NCI-H69 (cell line): Measurements from ENCODE around the gene ELAVL1.
"Not testable (repeated sequence)": the region's sequence is repeated elsewhere in the genome, so short reads cannot be mapped to it uniquely, and the experiment has no call there.

ENCODE experiments used
- DNase-seq: peaks from one replicate; lab custom pipeline; 2025; lab: John Stamatoyannopoulos, UW

Gene ELAVL1

GRCh38 chr19:7933411-7933810 lies 72.0 kb downstream of the ELAVL1 start:
- DNase-seq = no peak

GRCh38 chr19:7932930-7933300 lies 72.5 kb downstream of the ELAVL1 start:
- no peak for DNase-seq

GRCh38 chr19:7932276-7932929 lies 73.0 kb downstream of the ELAVL1 start:
- no peak for DNase-seq

- no peak for DNase-seq
Measured at GRCh38 chr19:7931221-7932061, 74.0 kb downstream of the ELAVL1 start.

GRCh38 chr19:7930765-7931164 lies 74.7 kb downstream of the ELAVL1 start:
- DNase-seq = no peak

DNA sequence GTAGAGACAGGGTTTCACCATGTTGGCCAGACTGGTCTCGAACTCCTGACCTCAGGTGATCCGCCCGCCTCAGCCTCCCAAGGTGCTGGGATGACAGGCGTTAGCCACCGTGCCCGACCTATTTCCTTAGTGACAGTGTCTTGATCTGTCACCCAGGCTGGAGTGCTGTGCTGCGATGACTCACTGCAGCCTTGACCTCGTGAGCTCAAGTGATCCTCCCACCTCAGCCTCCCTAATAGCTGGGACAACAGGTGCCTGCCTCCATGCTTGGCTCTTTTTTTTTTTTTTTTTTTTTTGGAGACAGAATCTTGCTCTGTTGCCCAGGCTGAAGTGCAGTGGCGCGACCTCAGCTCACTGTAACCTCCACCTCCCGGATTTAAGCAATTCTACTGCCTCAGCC lies 75.4 kb downstream of the ELAVL1 start:
- not testable (repeated sequence) for DNase-seq

DNA sequence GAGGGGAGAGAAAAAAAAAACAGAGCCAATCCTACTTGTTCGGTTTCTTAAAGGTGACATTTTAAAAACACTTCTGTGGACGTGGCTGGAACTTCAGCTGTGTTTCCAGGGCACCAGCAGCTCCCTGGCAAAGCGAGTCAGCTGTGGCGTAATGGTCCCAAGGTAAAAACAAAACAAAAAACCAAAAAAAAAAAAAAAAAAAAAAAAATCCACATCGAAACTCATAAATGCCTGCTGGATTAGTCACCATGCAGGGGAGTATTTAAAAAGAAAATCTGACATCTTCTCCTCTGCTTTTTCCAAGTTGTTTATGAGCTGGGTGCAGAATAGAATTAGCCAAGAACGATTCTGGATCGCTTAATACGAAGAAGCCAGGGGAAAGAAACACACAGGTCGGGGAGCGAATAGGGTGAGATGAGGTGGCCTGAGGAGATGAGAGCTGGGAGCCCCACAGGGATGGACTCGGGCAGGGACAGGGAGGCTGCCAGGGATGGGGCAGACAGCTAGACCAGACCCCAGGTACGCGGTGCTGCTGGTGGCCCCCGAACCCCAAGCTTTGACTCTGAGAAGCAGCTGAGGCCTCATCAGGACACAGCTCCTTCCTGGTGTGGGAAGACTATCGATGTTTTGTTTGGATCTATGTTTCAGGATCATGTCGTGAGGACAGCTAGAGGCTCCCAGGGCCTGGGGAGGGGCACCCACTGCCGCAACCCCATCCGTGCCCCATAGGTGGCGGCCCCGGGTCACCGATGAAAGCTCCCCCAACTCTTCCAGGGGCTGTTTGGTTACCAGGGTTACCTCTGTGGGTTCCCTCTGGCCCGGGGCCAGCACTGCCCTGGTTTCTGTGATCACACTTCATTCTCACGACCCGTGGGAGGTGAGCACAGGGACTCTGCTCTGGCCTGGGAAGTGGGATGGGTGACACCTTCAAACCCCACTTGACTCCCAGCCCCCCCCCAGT lies 76.4 kb downstream of the ELAVL1 start:
- DNase-seq = peak; percentile 40

GRCh38 chr19:7928334-7928706 lies 77.1 kb downstream of the ELAVL1 start:
- DNase-seq = no peak

DNA sequence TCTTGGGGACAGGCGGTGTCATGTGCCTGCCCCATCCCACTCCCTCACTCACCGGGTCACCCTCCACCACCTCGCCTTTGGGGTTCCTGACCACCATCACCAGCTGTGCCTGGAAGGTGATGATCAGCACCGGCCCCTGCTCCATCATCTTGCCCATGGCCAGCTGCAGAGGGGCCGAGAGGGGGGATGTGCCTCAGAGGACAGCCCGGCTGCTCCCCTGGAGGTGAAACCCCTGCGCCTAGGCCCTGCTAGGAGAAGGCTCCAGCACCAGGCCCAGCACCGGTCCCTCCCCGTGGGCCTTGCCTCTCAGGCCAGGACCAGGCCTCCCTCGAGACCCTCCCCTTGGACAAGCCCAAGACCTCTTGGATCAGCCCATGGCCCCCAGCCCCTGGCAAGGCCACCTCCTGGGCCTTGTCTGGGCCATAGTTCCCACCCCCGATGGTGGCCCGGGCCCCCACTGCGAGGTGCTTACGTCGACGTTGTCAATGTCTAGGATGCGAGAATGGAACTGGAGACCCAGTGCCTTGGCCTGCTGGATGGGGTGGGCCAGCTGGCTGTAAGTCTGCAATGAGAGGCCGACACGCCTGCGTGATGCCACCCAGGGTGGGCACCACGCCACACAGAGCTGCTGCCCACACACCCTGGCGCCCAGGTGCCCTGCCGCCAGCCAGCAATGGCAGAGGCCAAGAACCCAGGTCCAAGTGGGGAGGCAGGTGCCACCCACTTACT lies 77.7 kb downstream of the ELAVL1 start:
- no peak for DNase-seq

DNA sequence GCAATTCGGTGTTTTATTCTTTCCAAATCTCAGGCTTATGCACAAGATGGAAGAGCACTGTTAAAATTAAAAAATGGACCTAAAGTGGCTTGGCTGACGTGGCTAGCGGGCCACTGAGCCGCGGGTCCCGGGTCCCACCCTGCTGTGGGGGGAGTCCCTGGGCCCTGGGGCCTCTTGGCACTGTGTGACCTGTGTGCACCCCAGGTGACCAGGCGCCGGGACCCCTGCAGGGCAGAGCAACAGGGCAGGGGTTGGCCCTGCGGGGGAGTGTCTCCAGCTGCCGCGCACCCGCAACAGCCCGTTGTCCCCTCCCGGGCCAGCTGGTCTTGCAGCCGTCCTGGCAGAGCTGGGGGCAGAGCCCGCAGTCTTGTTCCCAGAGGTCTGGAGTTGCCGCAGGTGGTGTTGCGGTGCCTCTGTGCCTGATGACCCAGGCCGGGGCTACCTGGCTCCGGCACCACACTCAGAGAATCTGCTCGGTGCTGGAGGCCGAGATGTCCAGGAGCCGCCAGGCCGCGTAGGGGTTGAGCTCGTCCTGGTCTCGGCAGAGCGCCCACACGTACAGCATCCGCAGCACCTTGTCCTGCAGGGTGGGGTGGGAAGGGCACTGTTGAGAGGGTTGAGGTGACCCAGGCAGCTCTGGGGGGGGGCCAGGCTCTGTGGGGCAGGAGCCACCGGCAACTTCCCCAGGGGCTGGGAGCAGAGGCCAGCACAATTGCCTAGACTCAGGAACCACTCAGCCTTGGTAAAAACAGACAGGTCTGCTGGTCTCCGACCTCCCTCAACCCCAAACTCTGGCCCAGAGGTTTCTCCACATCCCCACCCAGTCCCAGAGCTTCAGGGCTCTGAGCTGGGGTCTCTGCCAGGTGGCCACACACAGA lies 78.5 kb downstream of the ELAVL1 start:
- peak; percentile 37 for DNase-seq

- peak; percentile 91 for DNase-seq
Measured at GRCh38 chr19:7926021-7926726, 79.3 kb downstream of the ELAVL1 start, which contains the start of gene CTXN1. Gene CTXN1 (minus strand): TSS chr19:7926135. CDS start chr19:7925538, 597 bp downstream.

GRCh38 chr19:7925171-7925851 lies 80.1 kb downstream of the ELAVL1 start:
- peak; percentile 84 for DNase-seq

DNA sequence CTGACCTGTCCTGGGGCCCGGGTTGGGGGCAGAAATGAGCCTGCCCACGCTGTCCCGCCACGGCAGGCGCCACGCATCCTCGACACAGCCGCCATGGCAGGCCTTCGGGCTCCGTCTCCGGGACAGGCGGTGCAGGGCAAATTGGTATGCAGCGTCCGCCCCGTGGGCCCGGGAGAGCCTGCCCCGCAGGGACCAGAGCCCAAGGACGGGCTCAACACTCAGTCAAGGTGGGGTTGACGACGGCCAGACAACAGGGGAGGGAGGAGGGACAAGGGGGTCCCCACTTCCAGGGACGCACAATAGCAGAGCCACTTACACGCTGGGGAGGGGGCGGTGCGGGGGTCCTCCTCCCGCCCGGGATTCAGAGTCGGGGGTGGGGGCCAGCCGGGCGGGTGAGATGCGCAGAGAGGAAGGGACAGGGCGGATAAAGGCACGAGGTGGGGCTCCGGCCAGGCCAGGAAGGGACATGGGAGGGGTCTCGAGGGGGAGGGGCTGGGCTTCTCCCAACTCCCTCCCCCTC lies 80.7 kb downstream of the ELAVL1 start:
- no peak for DNase-seq

- DNase-seq = no peak
Measured at GRCh38 chr19:7924241-7924640, 81.2 kb downstream of the ELAVL1 start.

- DNase-seq = no peak
Measured at GRCh38 chr19:7923295-7924191, 81.9 kb downstream of the ELAVL1 start.

DNA sequence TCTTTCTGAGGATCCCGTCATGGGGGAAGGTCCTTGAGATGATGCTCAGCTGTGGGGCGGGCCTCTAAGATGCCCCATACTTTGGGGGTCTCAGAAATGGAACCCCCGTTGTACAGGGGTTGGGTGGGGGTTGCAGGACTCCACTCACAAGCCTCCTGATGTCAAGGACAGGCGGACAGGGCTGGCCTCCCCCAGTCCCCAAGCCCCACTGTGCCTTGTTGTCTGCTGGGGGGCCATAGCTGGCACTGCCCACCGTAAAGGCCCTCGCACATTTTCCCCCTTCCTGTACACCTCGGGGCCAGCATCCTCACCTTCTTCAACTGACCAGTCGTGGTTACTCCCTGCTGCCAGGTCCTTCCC lies 82.6 kb downstream of the ELAVL1 start:
- no peak for DNase-seq

- DNase-seq = no peak
Measured at GRCh38 chr19:7921967-7922835, 83.2 kb downstream of the ELAVL1 start.
